GM18909 (cell line): ENCODE results near the gene METRNL.
"Not testable (repeated sequence)": the region's sequence is repeated elsewhere in the genome, so short reads cannot be mapped to it uniquely, and the experiment has no call there.

Experiments
- ATAC-seq: cut with Tn5 transposase; IDR thresholded peaks from one replicate; pipeline ENCODE4 v1.9.1; 2021; ENCODE audit warnings: mild to moderate bottlenecking; ENCODE audit not compliant: unreplicated experiment, poor library complexity

METRNL gene

GRCh38 chr17:83116783-83117555, 37.6 kb downstream of the METRNL start:
- no peak for ATAC-seq

GRCh38 chr17:83117583-83117982, 38.2 kb downstream of the METRNL start:
- ATAC-seq: no peak

- ATAC-seq: no peak
These were observed 38.8 kb downstream of the METRNL start for GRCh38 chr17:83118071-83118841.

GRCh38 chr17:83119987-83120864, 40.8 kb downstream of the METRNL start:
- peak; percentile 78 for ATAC-seq

- ATAC-seq: not testable (repeated sequence)
These were observed 42.1 kb downstream of the METRNL start for GRCh38 chr17:83121473-83121872.

GRCh38 chr17:83121921-83122820, 42.8 kb downstream of the METRNL start:
- no peak for ATAC-seq

GRCh38 chr17:83122834-83123233, 43.4 kb downstream of the METRNL start:
- ATAC-seq: no peak

GRCh38 chr17:83123896-83124801, 44.7 kb downstream of the METRNL start:
- ATAC-seq: no peak

- no peak for ATAC-seq
These were observed 45.6 kb downstream of the METRNL start for GRCh38 chr17:83124871-83125514.

- ATAC-seq: no peak
These were observed 46.3 kb downstream of the METRNL start for GRCh38 chr17:83125515-83126274.

GRCh38 chr17:83126275-83126811, 46.9 kb downstream of the METRNL start:
- ATAC-seq: no peak

GRCh38 chr17:83127431-83128160, 48.2 kb downstream of the METRNL start:
- ATAC-seq: no peak

- ATAC-seq: no peak
These were observed 49.2 kb downstream of the METRNL start for GRCh38 chr17:83128306-83129240.

- ATAC-seq: no peak
These were observed 50.3 kb downstream of the METRNL start for GRCh38 chr17:83129676-83130075.

GRCh38 chr17:83131401-83132011, 52.1 kb downstream of the METRNL start:
- ATAC-seq: no peak
